NCI-H1092 (cell line): ENCODE measurements around the gene OSBPL3.
"Not testable (repeated sequence)": the region's sequence is repeated elsewhere in the genome, so short reads cannot be mapped to it uniquely, and the experiment has no call there.

Experiments
- DNase-seq: peaks from one replicate; lab custom pipeline; 2025; lab: John Stamatoyannopoulos, UW

Gene OSBPL3

DNA sequence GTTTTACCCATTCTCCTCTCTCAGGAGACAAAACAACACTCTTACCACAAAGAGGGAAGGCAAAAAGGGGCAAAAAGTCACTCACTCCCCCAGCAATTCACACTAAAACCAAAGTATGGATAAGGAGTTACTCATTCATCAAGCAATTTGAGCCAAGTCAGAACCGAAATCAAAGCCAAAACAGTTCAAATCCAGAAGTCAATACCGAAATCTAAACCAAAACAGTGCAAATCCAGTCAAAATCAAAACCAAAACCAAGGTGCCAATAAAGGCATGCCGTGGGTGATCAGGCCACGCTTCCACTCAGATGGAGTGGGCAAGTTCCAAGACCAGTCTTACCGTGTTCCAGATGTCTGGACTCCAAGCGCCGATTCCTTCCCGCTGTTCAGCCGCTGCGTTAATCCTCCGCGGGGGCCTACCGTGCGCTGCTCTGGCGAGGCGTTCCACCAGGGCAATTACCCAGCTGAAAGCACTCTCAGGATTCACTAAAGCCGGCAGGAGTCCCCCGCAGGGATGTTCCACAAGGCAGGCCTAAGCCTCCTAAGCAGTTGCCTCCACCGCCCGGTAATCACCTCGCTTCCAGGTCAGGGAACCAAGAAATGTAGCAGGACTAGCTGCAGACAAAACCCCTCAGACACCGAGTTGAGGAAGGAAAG is 185.1 kb downstream of the OSBPL3 start:
- DNase-seq, result not testable (repeated sequence)

DNA sequence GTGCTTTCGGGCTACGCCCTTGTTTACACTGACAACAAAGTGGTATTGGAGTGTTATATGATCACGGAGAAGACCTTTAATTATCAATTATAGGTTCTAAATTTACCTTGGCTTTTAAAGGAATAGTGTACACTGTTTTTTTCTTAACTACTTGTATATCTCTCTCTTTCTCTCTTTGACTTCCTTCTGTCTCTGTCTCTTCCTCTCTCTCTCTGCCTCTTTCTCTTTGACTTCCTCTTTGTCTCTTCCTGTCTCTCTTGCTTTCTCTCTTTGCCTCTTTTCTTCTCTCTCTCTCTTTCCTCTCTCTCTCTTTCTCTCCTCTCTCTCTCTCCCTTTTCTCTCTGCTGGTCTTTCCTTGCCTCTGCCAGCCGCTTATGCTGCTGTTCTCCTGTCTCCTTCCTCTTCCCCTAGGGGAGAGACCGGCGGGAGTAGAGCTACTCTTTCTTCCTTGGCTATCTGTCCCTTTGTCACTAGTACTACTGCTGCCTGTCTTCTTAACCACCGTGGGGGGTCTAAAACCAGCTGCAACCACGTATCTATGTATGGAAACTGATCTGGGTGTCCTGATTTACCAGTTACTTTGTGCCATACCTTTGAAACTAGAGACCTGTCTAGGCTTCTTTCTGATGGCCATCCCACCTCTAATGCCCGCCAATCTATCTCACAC is 185.9 kb downstream of the OSBPL3 start:
- no peak for DNase-seq

DNA sequence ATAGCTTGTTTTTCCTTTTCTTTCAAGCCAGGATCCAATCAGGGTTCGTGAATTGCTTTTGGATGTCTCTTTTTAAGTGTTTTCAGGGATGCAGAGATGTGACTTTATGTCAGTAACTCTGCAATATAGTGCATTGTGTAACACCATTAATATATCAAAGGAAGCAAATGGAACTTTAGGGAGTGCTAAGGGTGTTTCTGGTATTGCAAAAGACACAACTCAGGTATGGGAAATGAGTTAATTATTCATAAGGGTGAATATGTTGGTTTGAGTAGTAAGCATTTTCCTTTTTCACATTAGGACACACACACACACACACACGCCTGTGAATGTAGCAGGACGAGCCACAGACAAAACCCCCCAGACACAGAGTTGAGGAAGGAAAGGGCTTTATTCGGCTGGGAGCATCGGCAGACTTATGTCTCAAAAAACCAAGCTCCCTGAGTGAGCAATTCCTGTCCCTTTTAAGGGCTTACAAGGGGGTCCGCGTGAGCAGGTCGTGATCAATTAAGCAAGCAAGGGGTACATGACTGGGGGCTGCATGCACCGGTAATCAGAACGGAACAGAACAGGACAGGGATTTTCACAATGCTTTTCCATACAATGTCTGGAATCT is 190.9 kb downstream of the OSBPL3 start:
- no peak for DNase-seq

DNA sequence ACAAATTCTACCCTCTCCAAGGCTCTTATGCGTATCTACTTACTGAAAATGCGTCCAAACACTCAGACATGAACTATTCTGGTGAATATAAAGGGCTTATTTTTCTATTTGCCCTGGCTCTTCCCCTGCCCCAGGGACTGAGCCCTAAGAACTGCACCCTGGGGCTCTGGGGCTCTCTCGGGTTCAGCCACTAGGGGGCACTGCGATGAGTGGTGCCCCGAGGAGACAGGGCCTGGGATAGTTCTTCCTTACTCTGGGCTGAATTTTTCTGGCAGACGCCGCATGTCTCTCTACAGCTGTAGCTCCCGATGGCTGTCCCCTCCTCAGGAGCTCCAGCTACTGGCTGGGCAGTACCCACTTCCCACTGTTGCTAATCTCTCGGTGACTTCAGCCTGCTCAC is 191.9 kb downstream of the OSBPL3 start:
- DNase-seq, result no peak

DNA sequence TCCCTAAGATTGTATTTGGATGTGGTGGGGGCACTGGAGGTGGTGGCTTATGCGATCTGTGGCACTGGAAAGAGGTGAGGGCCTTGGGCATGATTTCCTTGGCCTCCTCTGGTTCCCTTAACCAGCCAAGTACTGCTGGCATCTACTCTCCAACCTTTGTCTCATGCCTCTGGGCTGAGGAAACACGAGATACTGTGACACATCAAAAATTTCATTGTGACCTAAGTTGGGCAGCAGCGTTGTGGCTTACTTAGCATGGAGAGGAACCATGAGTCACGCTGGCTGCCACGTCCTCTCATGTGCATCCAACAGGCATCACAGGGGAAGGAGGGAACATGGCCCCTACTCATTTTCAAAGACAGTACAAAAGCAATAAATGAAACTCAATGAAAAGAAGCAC is 193.0 kb downstream of the OSBPL3 start:
- no peak for DNase-seq

DNA sequence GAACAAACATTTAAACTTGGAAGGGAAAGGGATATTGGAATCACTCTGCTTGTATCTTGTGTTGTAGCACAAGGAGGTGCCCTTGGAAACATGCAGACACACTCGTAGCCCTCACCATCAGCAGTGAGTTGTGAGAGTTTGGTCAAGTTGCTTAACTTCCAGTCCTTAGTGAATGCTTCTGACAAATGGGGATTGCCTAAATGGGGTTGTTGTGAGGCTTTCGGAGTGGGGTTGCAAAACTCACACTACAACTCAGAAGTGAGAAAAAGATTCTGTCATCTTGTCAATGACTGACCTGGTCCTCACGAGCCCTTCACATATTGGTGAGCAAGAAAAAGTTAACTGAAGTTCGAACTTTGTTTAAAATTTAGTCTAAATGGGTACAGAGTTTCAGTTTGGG is 193.7 kb downstream of the OSBPL3 start:
- no peak for DNase-seq

DNA sequence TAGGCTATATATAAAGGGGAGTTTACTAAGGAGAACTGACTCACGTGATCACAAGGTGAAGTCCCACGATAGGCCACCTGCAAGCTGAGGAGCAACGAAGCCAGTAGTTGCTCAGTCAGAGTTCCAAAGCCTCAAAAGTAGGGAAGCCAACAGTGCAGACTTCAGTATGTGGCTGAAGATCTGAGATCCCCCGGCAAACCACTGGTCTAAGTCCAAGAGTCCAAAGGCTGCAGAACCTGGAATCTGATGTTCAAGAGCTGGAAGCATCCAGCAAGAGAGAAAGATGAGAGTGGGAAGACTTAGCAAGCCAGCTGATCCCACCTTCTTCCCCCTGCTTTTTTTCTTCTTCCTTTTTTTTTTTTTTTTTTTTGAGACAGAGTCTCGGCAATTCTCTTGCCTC is 195.7 kb downstream of the OSBPL3 start:
- no peak for DNase-seq

DNA sequence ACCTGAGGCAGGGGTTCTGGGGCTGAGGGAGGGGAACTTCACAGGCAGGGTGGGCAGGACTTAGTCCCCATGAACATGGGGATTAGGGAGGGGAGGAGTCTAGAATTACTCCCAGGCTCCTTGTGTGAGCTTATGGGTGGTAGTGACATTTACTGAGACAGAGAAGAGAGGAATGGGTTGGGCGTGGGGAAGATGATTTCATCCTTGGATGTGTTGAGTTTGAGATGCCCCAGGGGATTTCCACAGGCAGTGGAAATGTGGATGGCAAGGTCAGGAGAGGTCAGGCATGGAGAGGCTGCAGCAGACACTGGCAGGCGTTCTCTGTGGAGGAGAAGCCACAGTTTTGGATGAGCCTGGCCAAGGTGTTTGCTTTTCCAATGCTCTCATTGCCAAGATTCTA is 196.3 kb downstream of the OSBPL3 start:
- DNase-seq, result no peak

DNA sequence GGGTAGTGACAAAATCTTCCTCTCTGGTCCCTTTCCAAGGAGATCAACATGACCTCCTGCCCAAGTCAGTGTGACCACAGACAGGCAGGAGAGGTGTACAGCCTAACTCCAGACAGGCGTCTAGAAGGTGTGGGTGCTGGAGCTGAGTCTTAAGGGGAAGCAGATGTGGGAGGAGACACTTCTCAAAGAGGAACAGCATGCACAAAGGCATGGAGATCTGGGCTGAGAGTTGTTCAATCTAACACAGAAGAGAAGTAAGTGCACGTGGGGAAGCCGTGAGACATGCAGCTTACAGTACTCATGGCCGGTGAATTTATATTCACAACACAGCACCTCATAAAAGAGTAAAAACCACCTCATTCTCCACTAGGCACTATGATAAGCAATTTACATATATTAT is 198.9 kb downstream of the OSBPL3 start:
- DNase-seq, result no peak

DNA sequence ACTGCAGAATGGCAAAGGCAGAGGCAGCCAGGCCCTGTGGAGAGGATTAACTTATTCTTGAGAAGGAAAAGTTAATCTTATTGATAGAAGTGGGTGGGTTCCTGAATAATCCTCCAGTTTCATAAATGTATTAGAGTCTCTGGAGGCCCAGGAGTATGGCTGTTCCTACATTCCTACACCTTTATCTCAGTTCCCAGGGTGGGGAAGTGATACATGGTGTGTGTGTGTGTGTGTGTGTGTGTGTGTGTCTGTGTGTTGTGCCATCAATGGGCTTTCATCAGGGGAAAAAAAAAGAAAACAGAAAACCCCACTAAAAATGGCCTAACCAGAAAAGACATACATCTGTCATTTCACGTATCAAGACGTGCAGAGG is 200.7 kb downstream of the OSBPL3 start:
- DNase-seq, result no peak

DNA sequence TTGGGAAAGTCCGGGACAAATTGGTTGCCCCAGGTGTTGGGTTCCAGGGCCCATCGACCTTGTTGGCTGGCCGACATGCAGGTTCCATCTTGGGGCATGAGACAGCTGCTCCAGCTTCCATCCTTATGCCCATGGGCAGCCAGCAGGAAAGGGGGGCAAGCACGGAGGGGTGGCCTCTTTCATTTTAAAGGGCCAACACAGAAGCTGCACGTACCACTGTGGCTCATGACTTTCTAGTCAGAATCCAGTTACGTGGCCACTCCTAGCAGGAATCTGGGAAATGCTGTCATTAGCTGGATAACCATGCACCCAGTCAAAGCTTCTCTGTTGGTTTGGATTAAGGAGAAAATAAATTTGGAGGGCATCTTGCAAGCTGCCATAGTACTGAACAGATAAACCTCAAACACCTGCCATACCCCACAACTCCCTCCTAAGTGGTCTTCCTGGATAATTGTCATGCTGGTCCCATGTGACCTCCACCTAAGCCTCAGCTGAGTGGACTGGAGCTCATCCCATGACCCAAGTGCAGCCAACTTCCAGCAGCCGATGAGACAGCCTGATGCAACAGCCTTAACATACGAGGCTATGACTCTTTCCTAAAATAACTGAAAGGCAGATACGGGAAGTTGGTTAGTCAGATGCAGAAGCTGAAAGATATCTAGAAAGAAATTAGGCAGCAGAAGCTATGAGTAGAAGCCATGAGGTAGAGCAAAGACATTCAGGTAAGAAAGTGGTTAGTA is 201.3 kb downstream of the OSBPL3 start:
- no peak for DNase-seq

DNA sequence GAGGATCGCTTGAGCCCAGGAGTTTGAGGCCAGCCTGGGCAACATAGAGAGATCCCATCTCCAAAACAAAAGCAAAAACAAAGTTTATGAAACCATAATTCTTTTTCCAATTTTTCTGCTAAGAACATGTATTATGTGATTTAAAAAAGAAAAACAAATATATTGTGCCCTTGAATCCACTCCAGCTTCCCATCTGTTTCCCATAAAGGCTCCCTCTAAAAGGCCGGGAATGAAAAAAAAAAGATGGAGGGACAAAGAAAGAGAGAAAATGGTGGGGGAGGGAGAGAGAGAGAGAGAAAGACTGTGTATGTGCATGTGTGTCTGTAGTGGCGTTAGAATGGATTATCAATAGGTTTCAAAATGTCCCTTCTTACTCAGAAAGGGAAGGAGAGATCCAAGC is 202.2 kb downstream of the OSBPL3 start:
- no peak for DNase-seq

DNA sequence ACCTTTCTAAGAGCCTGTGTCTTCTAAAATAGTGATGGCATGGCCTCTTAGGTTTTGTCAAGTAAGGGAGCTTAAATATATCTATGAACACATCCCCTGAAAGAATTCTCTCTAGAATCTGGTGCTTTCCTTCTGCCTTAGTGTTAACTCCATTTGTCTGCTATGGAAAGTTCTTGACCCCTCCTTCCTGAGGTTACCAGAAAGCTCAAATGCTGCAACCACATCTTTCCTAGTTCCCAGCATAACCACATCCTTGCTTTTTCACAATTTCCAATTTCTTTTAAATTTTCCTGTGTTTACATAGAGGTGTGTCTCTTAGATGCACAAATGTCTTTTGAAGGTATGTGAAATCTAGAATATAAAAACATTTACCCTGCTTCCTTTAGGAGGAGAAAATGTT is 206.3 kb downstream of the OSBPL3 start:
- no peak for DNase-seq

DNA sequence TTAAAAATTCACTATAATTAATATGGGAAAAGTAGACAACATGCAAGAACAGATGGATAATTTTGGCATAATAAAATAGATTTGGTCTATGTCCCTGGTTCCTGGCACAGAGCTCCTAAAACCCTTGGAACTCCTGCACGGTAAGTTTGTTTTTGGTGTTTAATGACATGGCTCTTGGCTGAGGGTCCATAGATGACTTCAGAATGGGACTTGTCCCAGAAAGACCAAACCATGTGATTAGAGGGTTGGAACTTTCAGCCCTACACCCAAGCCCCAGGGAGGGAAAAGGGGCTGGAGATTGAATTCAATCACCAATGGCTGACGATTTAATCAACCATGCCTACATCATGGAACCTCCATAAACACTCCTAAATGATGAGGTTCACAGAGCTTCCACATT is 210.1 kb downstream of the OSBPL3 start:
- DNase-seq, result no peak

DNA sequence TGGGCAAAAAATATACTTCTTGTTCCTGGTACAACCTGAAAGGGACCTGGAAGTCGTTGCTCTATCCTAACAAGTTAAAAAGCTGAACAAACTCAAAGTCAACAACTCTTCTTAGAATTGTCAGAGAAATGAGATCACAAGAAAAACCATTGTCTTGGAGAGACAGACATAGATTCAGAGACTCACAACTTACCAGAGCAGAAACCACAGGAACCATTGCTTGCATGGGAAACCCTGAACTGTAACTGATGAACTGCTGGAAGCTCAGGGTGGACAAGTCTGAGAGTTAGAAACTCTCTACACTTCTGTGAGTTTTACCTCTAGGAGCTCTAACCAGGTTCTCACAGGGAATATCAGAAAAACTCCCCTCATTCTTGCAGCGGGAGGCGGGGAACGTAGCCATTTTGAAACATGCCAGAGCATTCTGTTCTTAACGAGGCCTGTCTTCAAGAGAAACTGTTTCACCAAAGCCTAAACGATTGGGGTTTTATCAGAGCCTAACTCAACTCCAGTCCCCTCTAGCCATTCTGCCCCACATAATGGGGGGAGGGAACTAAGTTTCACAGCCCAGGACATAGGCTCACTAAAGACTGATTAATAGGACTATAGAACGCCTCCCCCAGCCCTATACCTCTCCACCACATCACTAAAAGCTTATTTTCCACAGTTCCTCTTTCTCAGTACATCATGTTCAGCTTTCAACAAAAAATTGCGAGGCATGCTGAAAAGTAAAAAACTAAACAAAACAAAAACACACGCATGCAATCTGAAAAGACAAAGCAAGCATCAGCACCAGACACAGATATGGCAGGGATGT is 210.8 kb downstream of the OSBPL3 start:
- DNase-seq, result no peak

DNA sequence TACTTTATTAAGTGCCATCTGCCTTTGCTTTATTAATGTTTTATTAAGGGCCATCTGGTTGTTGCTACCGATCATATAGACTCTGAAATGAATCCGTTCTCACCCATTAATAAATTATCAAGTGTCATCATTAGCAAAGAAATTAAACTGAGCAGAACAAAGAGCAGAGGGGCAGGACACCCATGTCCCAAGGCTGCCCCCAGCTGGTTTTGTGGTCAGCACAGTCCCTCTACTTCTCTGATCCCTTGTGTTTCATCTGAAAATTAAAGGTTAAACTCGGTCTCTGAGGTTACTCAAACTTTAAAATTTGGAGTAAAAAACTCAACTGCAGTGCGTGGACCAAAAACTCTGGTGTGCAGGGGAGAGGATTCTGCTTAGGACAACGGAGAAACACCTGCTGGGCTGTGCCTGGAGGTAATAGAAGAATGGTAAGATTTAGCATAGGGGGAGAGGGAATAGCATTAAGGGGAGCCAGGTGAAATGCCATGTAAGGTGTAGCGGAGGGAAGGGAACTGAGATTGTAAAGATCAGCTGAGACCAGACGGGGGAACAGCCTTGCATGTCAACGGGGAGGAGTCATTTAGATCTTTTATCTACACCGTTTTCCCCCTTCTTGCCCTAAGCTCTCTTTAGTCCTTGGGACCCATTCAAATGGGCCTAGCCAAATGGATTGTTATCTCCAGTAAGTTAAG is 212.0 kb downstream of the OSBPL3 start:
- no peak for DNase-seq

DNA sequence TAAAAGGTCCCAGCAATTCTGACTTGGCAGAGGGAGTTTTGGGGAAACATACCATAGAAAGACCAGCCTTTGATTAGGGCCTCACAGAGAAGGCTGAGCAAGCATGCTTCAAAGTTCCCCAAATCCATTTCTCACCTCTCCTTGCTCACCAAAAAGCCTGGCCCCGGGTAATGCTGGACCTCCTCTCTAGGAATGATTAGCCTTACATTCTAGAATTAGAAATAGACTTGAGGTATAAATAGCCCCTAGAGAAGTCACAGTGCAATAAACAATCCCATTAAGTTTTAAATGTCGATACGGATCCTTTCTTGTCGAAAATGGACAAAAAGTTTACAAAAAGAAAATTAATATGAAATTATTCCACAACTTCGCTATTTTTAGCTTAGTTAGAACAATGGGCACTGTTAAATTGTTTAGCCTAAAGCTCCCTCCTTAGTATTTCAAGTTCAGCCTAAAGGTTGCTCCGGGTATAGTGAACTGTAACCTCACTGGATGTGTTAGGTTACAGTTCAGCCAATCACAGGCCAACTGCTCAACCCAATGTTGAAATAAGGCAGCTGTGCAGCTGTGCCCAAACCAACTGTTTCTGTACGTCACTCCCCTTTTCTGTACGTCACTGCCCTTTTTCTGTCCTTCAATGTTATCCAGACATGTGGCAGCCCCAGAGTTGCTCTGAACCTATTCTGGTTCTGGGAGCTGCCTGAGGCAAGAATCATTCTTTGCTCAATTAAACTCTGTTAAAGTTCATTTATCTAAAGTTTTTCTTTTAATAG is 214.8 kb downstream of the OSBPL3 start:
- no peak for DNase-seq

DNA sequence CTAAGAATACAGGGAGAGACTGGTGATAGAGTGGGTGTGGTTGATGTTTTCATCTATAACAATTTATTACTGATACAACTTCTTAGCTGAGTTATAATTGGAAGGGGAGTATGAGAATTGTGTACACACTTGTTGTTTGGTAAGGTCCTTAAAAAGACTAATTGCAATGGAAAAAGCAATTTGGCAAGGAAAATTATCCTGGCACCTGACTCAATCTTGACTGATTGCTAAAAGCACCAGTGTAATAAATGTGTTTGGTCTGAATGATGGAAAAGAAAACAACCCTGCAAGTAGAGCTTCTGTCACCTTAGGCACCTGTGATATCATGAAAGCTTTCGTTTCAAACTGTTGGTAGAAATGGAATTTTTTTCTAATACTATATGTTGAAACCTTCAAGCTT is 216.0 kb downstream of the OSBPL3 start:
- no peak for DNase-seq

DNA sequence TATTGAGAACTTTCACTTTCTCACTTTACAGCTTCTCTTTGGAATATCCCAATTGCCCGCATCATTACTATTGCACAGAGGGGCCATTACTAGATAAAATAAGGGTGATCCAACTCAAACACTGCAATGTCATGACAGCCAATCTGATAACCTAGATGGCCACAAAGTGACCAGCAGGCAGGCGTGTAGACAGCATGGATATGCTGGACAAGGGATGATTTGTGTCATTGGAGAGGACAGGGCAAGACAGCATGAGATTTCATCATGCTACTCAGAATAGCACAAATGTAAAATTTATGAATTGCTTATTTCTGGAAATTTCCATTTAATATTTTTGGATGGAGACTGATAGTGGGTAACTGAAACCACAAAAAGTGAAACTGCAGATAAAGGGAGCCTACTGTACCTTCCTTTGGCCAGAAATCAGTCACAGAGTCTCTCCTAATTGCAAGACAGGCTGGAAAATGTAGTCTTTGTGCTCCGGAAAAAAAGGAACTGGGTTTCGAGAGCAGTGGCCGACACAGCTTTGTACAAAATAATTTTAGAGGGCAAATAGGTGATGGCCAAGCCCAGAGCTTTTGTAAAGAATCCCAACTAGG is 216.6 kb downstream of the OSBPL3 start:
- no peak for DNase-seq

DNA sequence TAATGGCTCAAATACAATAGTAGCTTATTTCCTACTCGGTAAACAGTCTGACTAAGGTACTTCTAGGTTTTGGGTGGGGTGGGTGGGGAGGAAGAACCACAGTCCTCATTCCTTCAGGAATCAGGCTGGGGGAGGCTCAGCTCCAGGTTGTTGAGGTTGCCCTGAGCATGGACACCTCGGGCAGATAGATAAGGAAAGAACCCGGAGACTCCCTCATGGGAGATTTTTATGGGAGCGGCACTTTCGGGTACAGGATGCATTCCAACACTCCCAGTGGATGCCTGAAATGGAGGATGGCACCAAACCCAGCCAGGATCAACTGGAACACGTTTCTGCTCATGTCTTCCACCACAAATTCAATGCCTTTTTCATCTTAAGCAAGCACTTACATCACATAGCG is 217.2 kb downstream of the OSBPL3 start:
- DNase-seq, result no peak
